ENCODE results near the gene ACVR1B.

Gene ACVR1B

GRCh38 chr12:51948066-51948465, 3.4 kb upstream of the ACVR1B start:
- H3K9me3 ChIP-seq (replicated peaks; ENCODE audit: insufficient read depth, low read length): no peaks in the 10 kb centered on the region
- H3K36me3 ChIP-seq (replicated peaks; ENCODE audit: insufficient read depth, low read length): no peaks in the 10 kb centered on the region
- no peak for TF ChIP-seq EZH2 (optimal IDR thresholded peaks at IDR 0.05; ENCODE audit: low read depth, low read length)
- no peak for TF ChIP-seq CTCF (IDR thresholded peaks at IDR 0.05; ENCODE audit: low read length)
- TF ChIP-seq EZH2phosphoT487 (IDR thresholded peaks at IDR 0.05; ENCODE audit: low read length): no peak
- H3K27ac ChIP-seq (ENCODE audit: low read length): no peak overlapping the region
- no peak overlapping the region for H3K9ac ChIP-seq (ENCODE audit: low read length)
- H3K27me3 ChIP-seq (replicated peaks; ENCODE audit: insufficient read depth, low read length): peaks cover 58% of the 10 kb centered on the region
- no peaks in the 10 kb centered on the region for H3K4me1 ChIP-seq (ENCODE audit: low read length)
- DNase-seq: no peak
- H3K9me2 ChIP-seq (replicated peaks; ENCODE audit: insufficient read depth, low read length): no peaks in the 10 kb centered on the region
- no peak overlapping the region for H3K4me3 ChIP-seq (ENCODE audit: low read length)
- H4K20me1 ChIP-seq (ENCODE audit: insufficient read depth, low read length): no peaks in the 10 kb centered on the region
- no peak overlapping the region for H3K4me2 ChIP-seq (ENCODE audit: low read depth, low read length)
- no peaks in the 10 kb centered on the region for H3K79me2 ChIP-seq (ENCODE audit: low read length)
- no peak overlapping the region for H2AFZ ChIP-seq (ENCODE audit: low read length)
- H3F3A ChIP-seq (ENCODE audit: insufficient read depth, low read length): no peaks in the 10 kb centered on the region

GRCh38 chr12:51949342-51950030, 2.0 kb upstream of the ACVR1B start:
- H2AFZ ChIP-seq (ENCODE audit: low read length): no peak overlapping the region
- no peaks in the 10 kb centered on the region for H3K36me3 ChIP-seq (replicated peaks; ENCODE audit: insufficient read depth, low read length)
- no peaks in the 10 kb centered on the region for H3K4me1 ChIP-seq (ENCODE audit: low read length)
- H3K27ac ChIP-seq (ENCODE audit: low read length): no peak overlapping the region
- H3K79me2 ChIP-seq (ENCODE audit: low read length): no peaks in the 10 kb centered on the region
- no peaks in the 10 kb centered on the region for H3F3A ChIP-seq (ENCODE audit: insufficient read depth, low read length)
- no peak for DNase-seq
- no peaks in the 10 kb centered on the region for H4K20me1 ChIP-seq (ENCODE audit: insufficient read depth, low read length)
- no peak overlapping the region for H3K4me2 ChIP-seq (ENCODE audit: low read depth, low read length)
- no peaks in the 10 kb centered on the region for H3K9me2 ChIP-seq (replicated peaks; ENCODE audit: insufficient read depth, low read length)
- no peak overlapping the region for H3K9ac ChIP-seq (ENCODE audit: low read length)
- no peaks in the 10 kb centered on the region for H3K9me3 ChIP-seq (replicated peaks; ENCODE audit: insufficient read depth, low read length)
- H3K27me3 ChIP-seq (replicated peaks; ENCODE audit: insufficient read depth, low read length): peaks cover 52% of the 10 kb centered on the region
- H3K4me3 ChIP-seq (ENCODE audit: low read length): no peak overlapping the region
- no peak for TF ChIP-seq CTCF (IDR thresholded peaks at IDR 0.05; ENCODE audit: low read length)
- TF ChIP-seq EZH2 (optimal IDR thresholded peaks at IDR 0.05; ENCODE audit: low read depth, low read length): no peak
- TF ChIP-seq EZH2phosphoT487 (IDR thresholded peaks at IDR 0.05; ENCODE audit: low read length): no peak

GRCh38 chr12:51950682-51951198, 759 bp upstream of the ACVR1B start:
- Histone ChIP-seq H3K9ac (ENCODE audit: low read length) (no peak overlapping the region), H3K79me2 (ENCODE audit: low read length) (no peaks in the 10 kb centered on the region), H3F3A (ENCODE audit: insufficient read depth, low read length) (peaks cover 5% of the 10 kb centered on the region; the same call in 1 of the 2 replicates), H4K20me1 (ENCODE audit: insufficient read depth, low read length) (no peaks in the 10 kb centered on the region), H3K27me3 (replicated peaks; ENCODE audit: insufficient read depth, low read length) (peaks cover 43% of the 10 kb centered on the region), H3K4me1 (ENCODE audit: low read length) (peaks cover 5% of the 10 kb centered on the region; the same call in 1 of the 2 replicates), H3K4me3 (ENCODE audit: low read length) (peak overlapping the region; percentile 63), H3K27ac (ENCODE audit: low read length) (no peak overlapping the region), H3K9me2 (replicated peaks; ENCODE audit: insufficient read depth, low read length) (no peaks in the 10 kb centered on the region), H2AFZ (ENCODE audit: low read length) (peak overlapping the region; percentile 69), H3K9me3 (replicated peaks; ENCODE audit: insufficient read depth, low read length) (no peaks in the 10 kb centered on the region), H3K36me3 (replicated peaks; ENCODE audit: insufficient read depth, low read length) (no peaks in the 10 kb centered on the region), H3K4me2 (ENCODE audit: low read depth, low read length) (peak overlapping the region; percentile 88)
- TF ChIP-seq EZH2phosphoT487 (IDR thresholded peaks at IDR 0.05; ENCODE audit: low read length): no peak
- TF ChIP-seq CTCF (IDR thresholded peaks at IDR 0.05; ENCODE audit: low read length): no peak
- TF ChIP-seq EZH2 (optimal IDR thresholded peaks at IDR 0.05; ENCODE audit: low read depth, low read length): no peak
- DNase-seq: no peak

Measured in MM.1S (cell line).